K562 (cell line): ENCODE data around the gene EXOSC9. TPM values are rescaled to one million over a fixed set of nuclear protein-coding genes. Genes with fewer than 3 reads are reported as not detected.

ENCODE experiments used
- ARID2 ChIP-seq: fragments of 450-650 bp; IDR thresholded peaks from 2 replicates; pipeline ENCODE4 v1.6.1; 2017; ENCODE audit warnings: antibody characterized with exemption, mild to moderate bottlenecking
- CBFA2T2 ChIP-seq: fragments of 450-650 bp; conservative IDR thresholded peaks from 2 replicates; pipeline ENCODE4 v1.6.1; 2017; ENCODE audit warnings: mild to moderate bottlenecking
- CREB1 ChIP-seq, 2 experiments: sonication (generic) in 1 of 2; formaldehyde crosslinking in 1 of 2; IDR thresholded peaks; 2 replicates each; pipeline versions ENCODE4 v1.6.1 to v1.8.0; 2012 to 2022; ENCODE audit warnings: inconsistent platforms in 1 of 2, mild to moderate bottlenecking in 1 of 2, missing genetic modification reagents in 1 of 2, moderate library complexity in 1 of 2
- CREM ChIP-seq: IDR thresholded peaks from 2 replicates; pipeline ENCODE4 v1.6.1; 2014; ENCODE audit warnings: antibody characterized with exemption, low read depth
- ERF ChIP-seq: fragments of 450-650 bp; formaldehyde crosslinking; IDR thresholded peaks from 2 replicates; pipeline ENCODE4 v1.4.0; 2020; ENCODE audit warnings: mild to moderate bottlenecking, mixed read lengths
- FOS ChIP-seq: IDR thresholded peaks from 3 replicates; pipeline ENCODE4 v1.6.1; 2011; ENCODE audit not compliant: insufficient read length; ENCODE audit errors: extremely low read depth
- LEF1 ChIP-seq: fragments of 450-650 bp; IDR thresholded peaks from 2 replicates; pipeline ENCODE4 v1.6.1; 2016; ENCODE audit warnings: mild to moderate bottlenecking
- NFE2L1 ChIP-seq: fragments of 450-650 bp; IDR thresholded peaks from 2 replicates; pipeline ENCODE4 v1.6.1; 2016; ENCODE audit warnings: missing genetic modification characterization, low read depth, mild to moderate bottlenecking, missing compliant biosample characterization, moderate library complexity, borderline replicate concordance
- NR4A1 ChIP-seq, 2 experiments: fragments of 250-450 bp in 1 of 2; fragments of 450-650 bp in 1 of 2; sonication (Bioruptor Pico) in 1 of 2; IDR thresholded peaks; 2 replicates each; pipeline versions ENCODE4 v1.4.0 to v1.6.1; 2016 to 2020; ENCODE audit warnings: mild to moderate bottlenecking in 2 of 2, missing compliant biosample characterization in 1 of 2, missing genetic modification characterization in 1 of 2, moderate library complexity in 1 of 2
- PHF8 ChIP-seq: fragments of 200-600 bp; sonication (generic); IDR thresholded peaks from 2 replicates; pipeline ENCODE4 v1.6.1; 2012; ENCODE audit warnings: mixed run types, mild to moderate bottlenecking, inconsistent platforms, low read length, moderate library complexity, borderline replicate concordance
- PTRF ChIP-seq: fragments of 450-650 bp; IDR thresholded peaks from 2 replicates; pipeline ENCODE4 v1.6.1; 2016; ENCODE audit warnings: mild to moderate bottlenecking, missing genetic modification characterization, missing compliant biosample characterization
- SAP30 ChIP-seq: fragments of 200-600 bp; sonication (generic); IDR thresholded peaks from 2 replicates; pipeline ENCODE4 v1.6.1; 2012; ENCODE audit warnings: borderline replicate concordance, low read depth, mild to moderate bottlenecking, moderate library complexity, low read length, control low read depth, inconsistent platforms; ENCODE audit not compliant: insufficient read depth, poor library complexity, severe bottlenecking
- SLC30A9 ChIP-seq: fragments of 250-450 bp; sonication (Bioruptor Pico); IDR thresholded peaks from 2 replicates; pipeline ENCODE4 v1.8.0; 2022; ENCODE audit warnings: mild to moderate bottlenecking, moderate library complexity
- SNRNP70 ChIP-seq: fragments of 200-400 bp; formaldehyde crosslinking; optimal IDR thresholded peaks from 2 replicates; pipeline ENCODE3; 2017; ENCODE audit warnings: low read depth, low read length
- SREBF1 ChIP-seq: fragments of 150-350 bp; IDR thresholded peaks from 2 replicates; pipeline ENCODE4 v1.6.1; 2014; ENCODE audit warnings: antibody characterized with exemption, low read depth, low read length, borderline replicate concordance
- TCF7 ChIP-seq: sonication (generic); IDR thresholded peaks from 2 replicates; pipeline ENCODE4 v1.6.1; 2016; ENCODE audit warnings: antibody characterized with exemption, borderline replicate concordance
- TGIF2 ChIP-seq: sonication (generic); formaldehyde crosslinking; IDR thresholded peaks from 2 replicates; pipeline ENCODE4 v1.8.1; 2022; ENCODE audit warnings: mild to moderate bottlenecking, missing genetic modification reagents, moderate library complexity
- ZNF232 ChIP-seq: sonication (generic); formaldehyde crosslinking; IDR thresholded peaks from 2 replicates; pipeline ENCODE4 v1.8.0; 2022; ENCODE audit warnings: mild to moderate bottlenecking, missing genetic modification reagents
- ZNF766 ChIP-seq: fragments of 200-800 bp; sonication (Bioruptor generic); conservative IDR thresholded peaks from 2 replicates; pipeline ENCODE4 v1.6.1; 2016; ENCODE audit warnings: missing genetic modification characterization, missing compliant biosample characterization
- polyA plus RNA-seq, 8 experiments: library from polyadenylated mRNA; depleted of rRNA in 4 of 8; stranded (reverse) in 5 of 8; unstranded in 3 of 8; fragments of >200 nt; fragmentation: Nextera tagmentation in 2 of 8; fragmentation: Illumina TruSeq in 1 of 8; extraction: Ambion mirVana in 2 of 8; extraction: Trizol in 1 of 8; gene quantifications; 2 replicates each; pipeline versions ENCODE4 v1.2.1 to v1.2.3, GENCODE V29; 2011 to 2014; ENCODE audit warnings: inconsistent platforms in 1 of 8, missing spikeins in 1 of 8
- total RNA-seq, 7 experiments: library from RNA; depleted of rRNA in 6 of 7; stranded (reverse); fragments of >200 nt in 6 of 7; fragmentation: Illumina TruSeq in 2 of 7; extraction: Trizol in 2 of 7; gene quantifications; 2 replicates each; pipeline versions ENCODE4 v1.2.1 to v1.2.3, GENCODE V29; 2011 to 2021; ENCODE audit warnings: low replicate concordance in 1 of 7
- TF ChIP-seq, protein P1 (sequence below): fragments of 450-650 bp; IDR thresholded peaks from one replicate; pipeline ENCODE4 v1.6.1; 2018; ENCODE audit warnings: mild to moderate bottlenecking, moderate library complexity; ENCODE audit not compliant: partially characterized antibody
- TF ChIP-seq, protein P2 (sequence below): fragments of 450-650 bp; IDR thresholded peaks from 2 replicates; pipeline ENCODE4 v1.6.1; 2014; ENCODE audit warnings: low read depth, mild to moderate bottlenecking, moderate library complexity, borderline replicate concordance
- TF ChIP-seq, protein P3 (sequence below): fragments of 450-650 bp; IDR thresholded peaks from 2 replicates; pipeline ENCODE4 v1.6.1; 2016; ENCODE audit warnings: missing biosample characterization, missing genetic modification characterization
- TF ChIP-seq, protein P4 (sequence below): conservative IDR thresholded peaks from 2 replicates; pipeline ENCODE4 v1.6.1; 2011; ENCODE audit warnings: low read depth, mild to moderate bottlenecking, low read length; ENCODE audit not compliant: control insufficient read depth

Gene EXOSC9
- total and polyA plus RNA-seq, 9 of the 15 experiments (the other 6 are each of a cell fraction or from before 2014, with no cell fraction given): 64.7 to 166 (median 115) TPM

DNA sequence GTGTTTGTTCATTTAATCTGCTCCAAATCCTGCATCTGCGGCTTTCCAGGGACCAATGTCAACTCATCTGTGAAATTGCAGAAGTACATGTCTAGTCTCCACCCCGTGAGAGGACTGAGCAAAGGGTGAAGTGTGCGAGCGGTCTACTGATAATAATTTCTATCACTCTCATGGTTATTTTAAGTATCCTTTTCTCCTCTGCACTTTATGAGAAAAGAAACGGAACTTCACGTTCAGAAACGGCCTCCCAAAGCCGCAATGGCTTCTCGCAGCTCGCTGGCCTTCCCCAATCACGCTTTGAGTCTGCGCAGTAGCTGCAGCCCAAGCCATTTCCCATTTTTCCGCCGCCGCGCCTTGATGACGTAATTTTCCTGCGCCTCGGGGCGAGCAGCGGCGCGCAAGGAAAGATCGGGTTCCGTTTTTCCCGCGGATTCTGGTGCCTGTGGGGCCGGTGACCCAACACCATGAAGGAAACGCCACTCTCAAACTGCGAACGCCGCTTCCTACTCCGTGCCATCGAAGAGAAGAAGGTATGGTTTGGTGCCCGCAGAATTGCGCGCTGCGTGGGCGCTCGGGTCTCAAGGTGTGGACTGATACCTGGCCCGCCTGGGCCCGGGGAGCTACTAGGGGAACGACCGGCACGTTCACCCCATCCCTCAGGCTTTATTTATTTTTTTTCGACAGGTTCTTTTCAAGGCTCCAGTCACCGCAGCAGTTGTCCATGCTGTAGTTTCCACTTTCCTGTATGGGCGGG is at the start of gene EXOSC9 (continued):
- TF ChIP-seq CREB1 (IDR thresholded peaks at IDR 0.05) (peak; percentile 97), CREB1 (CRISPR knock-in tag; IDR thresholded peaks at IDR 0.05) (peak; percentile 99), NFE2L1 (tag) (no peak), TCF7 (no peak), CBFA2T2 (no peak), NR4A1 (CRISPR knock-in tag; IDR thresholded peaks at IDR 0.05) (no peak), NR4A1 (tag; IDR thresholded peaks at IDR 0.05) (no peak), FOS (no peak), PTRF (no peak), SAP30 (peak; percentile 79), CREM (peak; percentile 100), ZNF766 (no peak), PHF8 (peak; percentile 94), LEF1 (peak; percentile 12; the same call in 1 of the 2 replicates), SLC30A9 (no peak), SNRNP70 (no peak), SREBF1 (no peak), ARID2 (no peak), ERF (CRISPR knock-in tag) (no peak), ZNF232 (CRISPR knock-in tag) (no peak), TGIF2 (CRISPR knock-in tag) (no peak)
- TF ChIP-seq, protein P1, sequence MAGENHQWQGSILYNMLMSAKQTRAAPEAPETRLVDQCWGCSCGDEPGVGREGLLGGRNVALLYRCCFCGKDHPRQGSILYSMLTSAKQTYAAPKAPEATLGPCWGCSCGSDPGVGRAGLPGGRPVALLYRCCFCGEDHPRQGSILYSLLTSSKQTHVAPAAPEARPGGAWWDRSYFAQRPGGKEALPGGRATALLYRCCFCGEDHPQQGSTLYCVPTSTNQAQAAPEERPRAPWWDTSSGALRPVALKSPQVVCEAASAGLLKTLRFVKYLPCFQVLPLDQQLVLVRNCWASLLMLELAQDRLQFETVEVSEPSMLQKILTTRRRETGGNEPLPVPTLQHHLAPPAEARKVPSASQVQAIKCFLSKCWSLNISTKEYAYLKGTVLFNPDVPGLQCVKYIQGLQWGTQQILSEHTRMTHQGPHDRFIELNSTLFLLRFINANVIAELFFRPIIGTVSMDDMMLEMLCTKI: no peak
- TF ChIP-seq, protein P2, sequence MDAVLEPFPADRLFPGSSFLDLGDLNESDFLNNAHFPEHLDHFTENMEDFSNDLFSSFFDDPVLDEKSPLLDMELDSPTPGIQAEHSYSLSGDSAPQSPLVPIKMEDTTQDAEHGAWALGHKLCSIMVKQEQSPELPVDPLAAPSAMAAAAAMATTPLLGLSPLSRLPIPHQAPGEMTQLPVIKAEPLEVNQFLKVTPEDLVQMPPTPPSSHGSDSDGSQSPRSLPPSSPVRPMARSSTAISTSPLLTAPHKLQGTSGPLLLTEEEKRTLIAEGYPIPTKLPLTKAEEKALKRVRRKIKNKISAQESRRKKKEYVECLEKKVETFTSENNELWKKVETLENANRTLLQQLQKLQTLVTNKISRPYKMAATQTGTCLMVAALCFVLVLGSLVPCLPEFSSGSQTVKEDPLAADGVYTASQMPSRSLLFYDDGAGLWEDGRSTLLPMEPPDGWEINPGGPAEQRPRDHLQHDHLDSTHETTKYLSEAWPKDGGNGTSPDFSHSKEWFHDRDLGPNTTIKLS: 0 out of 2 replicates have a peak, but pooled peaks have one; percentile 33
- TF ChIP-seq, protein P3, sequence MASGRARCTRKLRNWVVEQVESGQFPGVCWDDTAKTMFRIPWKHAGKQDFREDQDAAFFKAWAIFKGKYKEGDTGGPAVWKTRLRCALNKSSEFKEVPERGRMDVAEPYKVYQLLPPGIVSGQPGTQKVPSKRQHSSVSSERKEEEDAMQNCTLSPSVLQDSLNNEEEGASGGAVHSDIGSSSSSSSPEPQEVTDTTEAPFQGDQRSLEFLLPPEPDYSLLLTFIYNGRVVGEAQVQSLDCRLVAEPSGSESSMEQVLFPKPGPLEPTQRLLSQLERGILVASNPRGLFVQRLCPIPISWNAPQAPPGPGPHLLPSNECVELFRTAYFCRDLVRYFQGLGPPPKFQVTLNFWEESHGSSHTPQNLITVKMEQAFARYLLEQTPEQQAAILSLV (tag): no peak
- TF ChIP-seq, protein P4, sequence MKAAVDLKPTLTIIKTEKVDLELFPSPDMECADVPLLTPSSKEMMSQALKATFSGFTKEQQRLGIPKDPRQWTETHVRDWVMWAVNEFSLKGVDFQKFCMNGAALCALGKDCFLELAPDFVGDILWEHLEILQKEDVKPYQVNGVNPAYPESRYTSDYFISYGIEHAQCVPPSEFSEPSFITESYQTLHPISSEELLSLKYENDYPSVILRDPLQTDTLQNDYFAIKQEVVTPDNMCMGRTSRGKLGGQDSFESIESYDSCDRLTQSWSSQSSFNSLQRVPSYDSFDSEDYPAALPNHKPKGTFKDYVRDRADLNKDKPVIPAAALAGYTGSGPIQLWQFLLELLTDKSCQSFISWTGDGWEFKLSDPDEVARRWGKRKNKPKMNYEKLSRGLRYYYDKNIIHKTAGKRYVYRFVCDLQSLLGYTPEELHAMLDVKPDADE: no peak; the same call in 1 of the 2 replicates
